Chondrocyte (in vitro differentiated cells): Measurements from ENCODE around the gene ECT2. TPM values are rescaled to one million over a fixed set of nuclear protein-coding genes. Genes with fewer than 3 reads are reported as not detected.
"Not testable (repeated sequence)": the region's sequence is repeated elsewhere in the genome, so short reads cannot be mapped to it uniquely, and the experiment has no call there.

Source experiments
- DNase-seq: peaks from one replicate; pipeline ENCODE4 v3.0.0; 2021; ENCODE audit warnings: mixed read lengths, low spot score
- H3K27ac Mint-ChIP-seq: one replicate; pipeline ENCODE4 v1.8.0; 2021; ENCODE audit warnings: mild to moderate bottlenecking, moderate library complexity, mixed read lengths; ENCODE audit not compliant: unreplicated experiment
- H3K27me3 Mint-ChIP-seq: 2 replicates; pipeline ENCODE4 v1.8.0; 2021; ENCODE audit warnings: low read depth, mixed read lengths
- H3K36me3 Mint-ChIP-seq: 2 replicates; pipeline ENCODE4 v1.8.0; 2021; ENCODE audit warnings: low read depth, mixed read lengths
- H3K4me1 Mint-ChIP-seq: 2 replicates; pipeline ENCODE4 v1.8.0; 2021; ENCODE audit warnings: low read depth, mild to moderate bottlenecking, mixed read lengths
- H3K4me3 Mint-ChIP-seq: one replicate; pipeline ENCODE4 v1.8.0; 2021; ENCODE audit warnings: mild to moderate bottlenecking, moderate library complexity, mixed read lengths; ENCODE audit not compliant: unreplicated experiment
- H3K9me3 Mint-ChIP-seq: 2 replicates; pipeline ENCODE4 v1.8.0; 2021; ENCODE audit warnings: low read depth, mixed read lengths
- total RNA-seq: library from RNA; stranded (reverse); gene quantifications from 3 replicates; pipeline ENCODE4 v1.2.1, GENCODE V29; 2021
- TF ChIP-seq, protein P1 (sequence below): fragments of 200-600 bp; sonication (generic); IDR thresholded peaks from 2 replicates; pipeline ENCODE4 v1.5.0; 2021; ENCODE audit warnings: antibody characterized with exemption, mild to moderate bottlenecking, moderate library complexity

The ECT2 gene
- total RNA-seq, 1 donor from 2014 or later: 17.2 TPM

DNA sequence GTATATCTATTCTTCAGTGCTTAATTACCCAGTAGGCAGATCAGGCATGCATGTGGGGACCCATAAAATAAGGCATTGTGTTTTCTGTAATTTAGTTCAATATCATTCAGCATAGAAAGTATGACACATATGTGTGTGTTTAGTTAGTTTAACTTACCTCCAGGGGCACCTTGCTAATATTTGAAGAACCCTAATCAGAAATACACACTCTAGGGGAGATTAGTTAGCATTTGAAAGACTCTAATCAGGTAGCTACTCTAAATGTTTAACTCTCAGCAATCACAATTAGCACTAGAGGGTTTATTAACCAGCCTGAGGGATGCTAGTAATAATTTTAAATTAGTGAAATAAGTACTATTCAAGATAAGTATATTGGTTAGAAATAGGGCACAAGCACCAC, 104.5 kb downstream of the ECT2 start:
- peaks cover 8% of the 10 kb centered on the region for H3K4me1 Mint-ChIP-seq
- H3K9me3 Mint-ChIP-seq: no peaks in the 10 kb centered on the region
- no peak for DNase-seq
- no peaks in the 10 kb centered on the region for H3K27me3 Mint-ChIP-seq
- H3K27ac Mint-ChIP-seq: no peak overlapping the region
- no peak overlapping the region for H3K4me3 Mint-ChIP-seq
- TF ChIP-seq, protein P1, sequence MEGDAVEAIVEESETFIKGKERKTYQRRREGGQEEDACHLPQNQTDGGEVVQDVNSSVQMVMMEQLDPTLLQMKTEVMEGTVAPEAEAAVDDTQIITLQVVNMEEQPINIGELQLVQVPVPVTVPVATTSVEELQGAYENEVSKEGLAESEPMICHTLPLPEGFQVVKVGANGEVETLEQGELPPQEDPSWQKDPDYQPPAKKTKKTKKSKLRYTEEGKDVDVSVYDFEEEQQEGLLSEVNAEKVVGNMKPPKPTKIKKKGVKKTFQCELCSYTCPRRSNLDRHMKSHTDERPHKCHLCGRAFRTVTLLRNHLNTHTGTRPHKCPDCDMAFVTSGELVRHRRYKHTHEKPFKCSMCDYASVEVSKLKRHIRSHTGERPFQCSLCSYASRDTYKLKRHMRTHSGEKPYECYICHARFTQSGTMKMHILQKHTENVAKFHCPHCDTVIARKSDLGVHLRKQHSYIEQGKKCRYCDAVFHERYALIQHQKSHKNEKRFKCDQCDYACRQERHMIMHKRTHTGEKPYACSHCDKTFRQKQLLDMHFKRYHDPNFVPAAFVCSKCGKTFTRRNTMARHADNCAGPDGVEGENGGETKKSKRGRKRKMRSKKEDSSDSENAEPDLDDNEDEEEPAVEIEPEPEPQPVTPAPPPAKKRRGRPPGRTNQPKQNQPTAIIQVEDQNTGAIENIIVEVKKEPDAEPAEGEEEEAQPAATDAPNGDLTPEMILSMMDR: no peak
- no peaks in the 10 kb centered on the region for H3K36me3 Mint-ChIP-seq

DNA sequence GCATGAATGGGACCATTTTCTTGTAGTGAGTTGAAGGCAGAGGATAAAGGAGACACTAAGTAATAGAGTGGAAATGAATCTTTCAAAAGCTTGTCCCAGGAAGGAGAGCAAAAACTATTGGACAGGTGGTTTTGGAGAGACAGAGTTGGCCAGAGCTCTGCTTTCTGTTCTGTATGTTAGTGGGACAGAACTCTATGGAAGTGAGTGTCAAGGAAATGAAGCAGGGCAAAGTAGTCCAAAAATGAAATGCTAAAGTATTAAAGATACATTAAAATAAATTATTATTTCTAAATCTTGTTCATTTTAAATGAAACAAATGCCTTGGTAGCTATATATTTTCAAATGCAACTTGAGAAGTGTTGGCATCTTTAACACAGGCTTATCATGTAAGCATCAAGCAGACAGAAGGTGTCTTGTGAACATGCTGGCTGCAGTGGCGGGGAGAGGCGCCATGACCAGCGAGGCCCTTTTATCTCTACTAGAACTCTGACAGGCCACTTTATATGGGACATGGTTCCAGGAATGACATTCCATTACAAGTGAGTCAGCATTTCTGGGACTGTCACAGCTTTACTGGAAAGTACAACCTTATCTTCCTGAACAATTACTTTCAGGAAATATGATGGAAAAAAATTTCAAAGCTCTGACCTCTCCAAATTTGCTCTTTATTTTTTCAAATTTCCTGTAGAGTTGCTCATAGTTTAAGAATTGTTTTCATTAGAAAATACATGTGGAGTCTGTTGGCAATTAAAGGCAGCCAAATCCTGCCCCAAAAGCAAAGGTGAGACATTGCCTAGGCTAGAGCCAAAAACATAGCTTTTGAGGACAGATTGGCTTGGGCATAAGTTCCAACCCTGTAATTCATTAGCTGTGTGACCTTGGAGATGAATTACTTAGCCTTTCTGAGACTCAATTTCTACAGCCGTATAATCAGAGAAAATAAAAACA, 106.5 kb downstream of the ECT2 start:
- Mint-ChIP-seq H3K4me3 (no peak overlapping the region), H3K36me3 (no peaks in the 10 kb centered on the region), H3K27me3 (no peaks in the 10 kb centered on the region), H3K4me1 (peaks cover 8% of the 10 kb centered on the region), H3K9me3 (no peaks in the 10 kb centered on the region), H3K27ac (no peak overlapping the region)
- DNase-seq: no peak
- TF ChIP-seq, protein P1: no peak

DNA sequence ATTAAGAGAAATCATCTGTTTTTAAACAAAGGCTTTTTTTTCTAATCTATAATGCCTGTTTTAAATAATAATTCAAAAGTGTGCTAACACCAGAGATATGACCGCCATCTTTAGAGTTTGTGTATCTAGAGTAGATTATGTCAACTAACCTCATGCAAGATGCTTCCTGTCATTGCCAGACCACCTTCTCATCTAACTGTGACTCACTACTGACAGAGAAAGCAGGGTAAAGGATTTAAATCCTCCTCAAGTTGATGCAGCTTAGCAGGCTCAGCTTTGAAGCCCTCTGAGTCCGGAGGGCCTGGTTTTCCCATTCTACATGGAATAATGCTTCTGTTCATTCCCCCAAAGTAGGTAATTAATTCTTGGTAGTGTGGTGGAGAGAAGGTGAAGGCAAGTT, 108.5 kb downstream of the ECT2 start:
- H3K27me3 Mint-ChIP-seq: no peaks in the 10 kb centered on the region
- peaks cover 8% of the 10 kb centered on the region for H3K4me1 Mint-ChIP-seq
- DNase-seq: no peak
- H3K27ac Mint-ChIP-seq: no peak overlapping the region
- peaks cover 3% of the 10 kb centered on the region for H3K9me3 Mint-ChIP-seq
- H3K36me3 Mint-ChIP-seq: no peaks in the 10 kb centered on the region
- no peak overlapping the region for H3K4me3 Mint-ChIP-seq
- TF ChIP-seq, protein P1: no peak

DNA sequence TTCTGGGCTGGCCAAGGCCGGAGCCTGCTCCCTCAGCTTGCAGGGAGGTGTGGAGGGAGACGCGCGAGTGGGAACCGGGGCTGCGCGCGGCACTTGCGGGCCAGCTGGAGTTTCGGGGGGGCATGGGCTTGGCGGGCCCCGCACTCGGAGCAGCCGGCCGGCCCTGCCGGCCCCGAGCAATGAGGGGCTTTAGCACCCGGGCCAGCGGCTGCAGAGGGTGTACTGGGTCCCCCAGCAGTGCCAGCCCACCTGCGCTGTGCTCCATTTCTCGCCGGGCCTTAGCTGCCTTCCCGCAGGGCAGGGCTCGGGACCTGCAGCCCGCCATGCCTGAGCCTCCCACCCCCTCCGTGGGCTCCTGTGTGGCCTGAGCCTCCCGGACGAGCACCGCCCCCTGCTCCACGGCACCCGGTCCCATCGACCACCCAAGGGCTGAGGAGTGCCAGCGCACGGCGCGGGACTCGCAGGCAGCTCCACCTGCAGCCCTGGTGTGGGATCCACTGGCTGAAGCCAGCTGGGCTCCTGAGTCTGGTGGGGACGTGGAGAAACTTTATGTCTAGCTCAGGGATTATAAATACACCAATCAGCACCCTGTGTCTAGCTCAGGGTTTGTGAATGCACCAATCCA, 116.3 kb downstream of the ECT2 start:
- not testable (repeated sequence) for H3K4me1 Mint-ChIP-seq, H3K27me3 Mint-ChIP-seq, H3K4me3 Mint-ChIP-seq, H3K9me3 Mint-ChIP-seq, H3K27ac Mint-ChIP-seq, DNase-seq, H3K36me3 Mint-ChIP-seq

DNA sequence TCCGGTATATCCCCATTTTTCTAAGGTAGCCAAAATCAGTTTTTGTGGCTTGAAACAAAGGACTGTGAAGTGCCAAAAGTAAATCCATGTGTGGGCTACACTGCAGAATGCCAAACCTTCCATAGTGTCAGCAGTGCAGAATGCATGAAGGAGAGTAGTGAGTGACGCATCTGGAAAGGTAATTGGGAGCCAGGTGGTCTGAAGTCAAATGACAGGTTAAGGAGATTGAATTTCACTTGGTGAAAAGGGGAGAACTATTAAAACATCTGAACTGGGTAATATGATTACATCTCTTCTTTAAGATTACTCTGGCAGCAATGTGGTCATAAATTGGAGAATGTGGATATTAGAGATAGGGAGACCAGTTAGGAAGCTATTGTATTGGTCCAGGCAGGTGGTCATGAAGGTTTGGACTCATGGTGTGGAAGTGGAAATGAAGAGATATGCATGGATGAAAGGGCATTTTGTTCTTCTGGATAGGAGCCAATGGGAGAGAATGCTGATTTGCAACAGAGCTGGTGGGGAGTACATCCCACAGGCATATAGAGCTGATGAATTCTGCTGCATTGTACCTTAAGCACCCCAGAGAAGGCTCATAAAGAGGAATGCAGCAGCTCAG, 118.2 kb downstream of the ECT2 start:
- DNase-seq: no peak
- no peak overlapping the region for H3K4me3 Mint-ChIP-seq
- H3K4me1 Mint-ChIP-seq: no peaks in the 10 kb centered on the region
- H3K27ac Mint-ChIP-seq: no peak overlapping the region
- no peaks in the 10 kb centered on the region for H3K9me3 Mint-ChIP-seq
- no peaks in the 10 kb centered on the region for H3K36me3 Mint-ChIP-seq
- TF ChIP-seq, protein P1: no peak
- no peaks in the 10 kb centered on the region for H3K27me3 Mint-ChIP-seq
